ENCODE results near the gene SORCS2. TPM values are rescaled to one million over a fixed set of nuclear protein-coding genes. Genes with fewer than 3 reads are reported as not detected.

The SORCS2 gene
- total and polyA plus RNA-seq, 2 donors: 2.2 to 2.7 TPM

- H3K27me3 ChIP-seq (ENCODE audit: control insufficient read depth in 2 of 2, insufficient read depth in 1 of 2, low read length in 1 of 2): no peaks in the 10 kb centered on the region
- no peaks in the 10 kb centered on the region for H3K4me1 ChIP-seq (ENCODE audit: control insufficient read depth in 2 of 2, insufficient read depth in 2 of 2, low read length in 2 of 2)
- H3K36me3 ChIP-seq (ENCODE audit: control insufficient read depth in 2 of 2, insufficient read depth in 2 of 2, low read length in 1 of 2): no peaks in the 10 kb centered on the region
- no peaks in the 10 kb centered on the region for H3K9me3 ChIP-seq (ENCODE audit: control insufficient read depth in 2 of 2, insufficient read depth in 1 of 2, low read length in 1 of 2)
- WGBS: 90% methylated on average over 5 of the region's 5 CpGs
- no peak for DNase-seq (ENCODE audit: low read depth in 6 of 9, low spot score in 9 of 9)
- H3K27ac ChIP-seq (ENCODE audit: low read depth in 1 of 2, low read length in 1 of 2): no peak overlapping the region
- no peak overlapping the region for H3K4me3 ChIP-seq (ENCODE audit: low read length in 2 of 2)
Observed at GRCh38 chr4:7354927-7355326, 162.6 kb downstream of the SORCS2 start.

GRCh38 chr4:7355795-7356194, 163.5 kb downstream of the SORCS2 start:
- H3K27ac ChIP-seq (ENCODE audit: low read depth in 1 of 2, low read length in 1 of 2): no peak overlapping the region
- no peaks in the 10 kb centered on the region for H3K27me3 ChIP-seq (ENCODE audit: control insufficient read depth in 2 of 2, insufficient read depth in 1 of 2, low read length in 1 of 2)
- WGBS: 89% methylated on average over 3 of the region's 3 CpGs
- no peak overlapping the region for H3K4me3 ChIP-seq (ENCODE audit: low read length in 2 of 2)
- no peaks in the 10 kb centered on the region for H3K4me1 ChIP-seq (ENCODE audit: control insufficient read depth in 2 of 2, insufficient read depth in 2 of 2, low read length in 2 of 2)
- no peaks in the 10 kb centered on the region for H3K9me3 ChIP-seq (ENCODE audit: control insufficient read depth in 2 of 2, insufficient read depth in 1 of 2, low read length in 1 of 2)
- no peaks in the 10 kb centered on the region for H3K36me3 ChIP-seq (ENCODE audit: control insufficient read depth in 2 of 2, insufficient read depth in 2 of 2, low read length in 1 of 2)
- no peak for DNase-seq (ENCODE audit: low read depth in 6 of 9, low spot score in 9 of 9)

GRCh38 chr4:7356667-7357310, 164.5 kb downstream of the SORCS2 start:
- 83% methylated on average over 12 of the region's 12 CpGs for WGBS
- Histone ChIP-seq H3K4me1 (ENCODE audit: control insufficient read depth in 2 of 2, insufficient read depth in 2 of 2, low read length in 2 of 2) (no peaks in the 10 kb centered on the region), H3K36me3 (ENCODE audit: control insufficient read depth in 2 of 2, insufficient read depth in 2 of 2, low read length in 1 of 2) (no peaks in the 10 kb centered on the region), H3K27me3 (ENCODE audit: control insufficient read depth in 2 of 2, insufficient read depth in 1 of 2, low read length in 1 of 2) (no peaks in the 10 kb centered on the region), H3K4me3 (ENCODE audit: low read length in 2 of 2) (no peak overlapping the region), H3K9me3 (ENCODE audit: control insufficient read depth in 2 of 2, insufficient read depth in 1 of 2, low read length in 1 of 2) (no peaks in the 10 kb centered on the region), H3K27ac (ENCODE audit: low read depth in 1 of 2, low read length in 1 of 2) (no peak overlapping the region)
- no peak for DNase-seq (ENCODE audit: low read depth in 6 of 9, low spot score in 9 of 9)

- no peak for DNase-seq (ENCODE audit: low read depth in 6 of 9, low spot score in 9 of 9)
- 94% methylated on average over 9 of the region's 9 CpGs for WGBS
- Histone ChIP-seq H3K4me3 (ENCODE audit: low read length in 2 of 2) (no peak overlapping the region), H3K27me3 (ENCODE audit: control insufficient read depth in 2 of 2, insufficient read depth in 1 of 2, low read length in 1 of 2) (no peaks in the 10 kb centered on the region), H3K36me3 (ENCODE audit: control insufficient read depth in 2 of 2, insufficient read depth in 2 of 2, low read length in 1 of 2) (no peaks in the 10 kb centered on the region), H3K4me1 (ENCODE audit: control insufficient read depth in 2 of 2, insufficient read depth in 2 of 2, low read length in 2 of 2) (no peaks in the 10 kb centered on the region), H3K27ac (ENCODE audit: low read depth in 1 of 2, low read length in 1 of 2) (no peak overlapping the region), H3K9me3 (ENCODE audit: control insufficient read depth in 2 of 2, insufficient read depth in 1 of 2, low read length in 1 of 2) (no peaks in the 10 kb centered on the region)
Observed at GRCh38 chr4:7357323-7357722, 165.0 kb downstream of the SORCS2 start.

- Histone ChIP-seq H3K27me3 (ENCODE audit: control insufficient read depth in 2 of 2, insufficient read depth in 1 of 2, low read length in 1 of 2) (no peaks in the 10 kb centered on the region), H3K27ac (ENCODE audit: low read depth in 1 of 2, low read length in 1 of 2) (no peak overlapping the region), H3K4me1 (ENCODE audit: control insufficient read depth in 2 of 2, insufficient read depth in 2 of 2, low read length in 2 of 2) (no peaks in the 10 kb centered on the region), H3K9me3 (ENCODE audit: control insufficient read depth in 2 of 2, insufficient read depth in 1 of 2, low read length in 1 of 2) (no peaks in the 10 kb centered on the region), H3K4me3 (ENCODE audit: low read length in 2 of 2) (no peak overlapping the region), H3K36me3 (ENCODE audit: control insufficient read depth in 2 of 2, insufficient read depth in 2 of 2, low read length in 1 of 2) (no peaks in the 10 kb centered on the region)
- 91% methylated on average over 11 of the region's 11 CpGs for WGBS
- DNase-seq (ENCODE audit: low read depth in 6 of 9, low spot score in 9 of 9): no peak
Observed at GRCh38 chr4:7358100-7358735, 165.9 kb downstream of the SORCS2 start.

GRCh38 chr4:7359400-7360062, 167.2 kb downstream of the SORCS2 start:
- Histone ChIP-seq H3K27ac (ENCODE audit: low read depth in 1 of 2, low read length in 1 of 2) (no peak overlapping the region), H3K4me3 (ENCODE audit: low read length in 2 of 2) (no peak overlapping the region), H3K4me1 (ENCODE audit: control insufficient read depth in 2 of 2, insufficient read depth in 2 of 2, low read length in 2 of 2) (no peaks in the 10 kb centered on the region), H3K36me3 (ENCODE audit: control insufficient read depth in 2 of 2, insufficient read depth in 2 of 2, low read length in 1 of 2) (no peaks in the 10 kb centered on the region), H3K9me3 (ENCODE audit: control insufficient read depth in 2 of 2, insufficient read depth in 1 of 2, low read length in 1 of 2) (no peaks in the 10 kb centered on the region), H3K27me3 (ENCODE audit: control insufficient read depth in 2 of 2, insufficient read depth in 1 of 2, low read length in 1 of 2) (no peaks in the 10 kb centered on the region)
- 85% methylated on average over 13 of the region's 13 CpGs for WGBS
- no peak for DNase-seq (ENCODE audit: low read depth in 6 of 9, low spot score in 9 of 9)

- 72% methylated on average over 8 of the region's 8 CpGs for WGBS
- DNase-seq (ENCODE audit: low read depth in 6 of 9, low spot score in 9 of 9): no peak
Observed at GRCh38 chr4:7360806-7361205, 168.5 kb downstream of the SORCS2 start.

GRCh38 chr4:7361280-7361895, 169.1 kb downstream of the SORCS2 start:
- 83% methylated on average over 14 of the region's 14 CpGs for WGBS

More at GRCh38 chr4:7360806-7361205, 168.5 kb downstream of the SORCS2 start:
- H3K4me1 ChIP-seq (ENCODE audit: control insufficient read depth in 2 of 2, insufficient read depth in 2 of 2, low read length in 2 of 2): no peaks in the 10 kb centered on the region
- H3K9me3 ChIP-seq (ENCODE audit: control insufficient read depth in 2 of 2, insufficient read depth in 1 of 2, low read length in 1 of 2): no peaks in the 10 kb centered on the region
- no peak overlapping the region for H3K4me3 ChIP-seq (ENCODE audit: low read length in 2 of 2)
- no peaks in the 10 kb centered on the region for H3K27me3 ChIP-seq (ENCODE audit: control insufficient read depth in 2 of 2, insufficient read depth in 1 of 2, low read length in 1 of 2)
- H3K27ac ChIP-seq (ENCODE audit: low read depth in 1 of 2, low read length in 1 of 2): no peak overlapping the region
- H3K36me3 ChIP-seq (ENCODE audit: control insufficient read depth in 2 of 2, insufficient read depth in 2 of 2, low read length in 1 of 2): no peaks in the 10 kb centered on the region

GRCh38 chr4:7362341-7362740, 170.0 kb downstream of the SORCS2 start:
- Histone ChIP-seq H3K9me3 (ENCODE audit: control insufficient read depth in 2 of 2, insufficient read depth in 1 of 2, low read length in 1 of 2) (no peaks in the 10 kb centered on the region), H3K27me3 (ENCODE audit: control insufficient read depth in 2 of 2, insufficient read depth in 1 of 2, low read length in 1 of 2) (no peaks in the 10 kb centered on the region), H3K36me3 (ENCODE audit: control insufficient read depth in 2 of 2, insufficient read depth in 2 of 2, low read length in 1 of 2) (no peaks in the 10 kb centered on the region), H3K4me3 (ENCODE audit: low read length in 2 of 2) (no peak overlapping the region), H3K4me1 (ENCODE audit: control insufficient read depth in 2 of 2, insufficient read depth in 2 of 2, low read length in 2 of 2) (no peaks in the 10 kb centered on the region), H3K27ac (ENCODE audit: low read depth in 1 of 2, low read length in 1 of 2) (no peak overlapping the region)
- WGBS: 94% methylated on average over 2 of the region's 2 CpGs
- no peak for DNase-seq (ENCODE audit: low read depth in 6 of 9, low spot score in 9 of 9)

More at GRCh38 chr4:7361280-7361895, 169.1 kb downstream of the SORCS2 start:
- Histone ChIP-seq H3K27ac (ENCODE audit: low read depth in 1 of 2, low read length in 1 of 2) (no peak overlapping the region), H3K4me1 (ENCODE audit: control insufficient read depth in 2 of 2, insufficient read depth in 2 of 2, low read length in 2 of 2) (no peaks in the 10 kb centered on the region), H3K4me3 (ENCODE audit: low read length in 2 of 2) (no peak overlapping the region), H3K27me3 (ENCODE audit: control insufficient read depth in 2 of 2, insufficient read depth in 1 of 2, low read length in 1 of 2) (no peaks in the 10 kb centered on the region), H3K36me3 (ENCODE audit: control insufficient read depth in 2 of 2, insufficient read depth in 2 of 2, low read length in 1 of 2) (no peaks in the 10 kb centered on the region), H3K9me3 (ENCODE audit: control insufficient read depth in 2 of 2, insufficient read depth in 1 of 2, low read length in 1 of 2) (no peaks in the 10 kb centered on the region)
- DNase-seq (ENCODE audit: low read depth in 6 of 9, low spot score in 9 of 9): no peak

Data from thymus (tissue), 11 donors.